ENCODE measurements around the gene NPAS3. TPM values are rescaled to one million over a fixed set of nuclear protein-coding genes. Genes with fewer than 3 reads are reported as not detected.

NPAS3 gene
- total and polyA plus RNA-seq, 2 of the 8 experiments (the other 6 are each of a cell fraction or from before 2014, with no cell fraction given), result 0.11 to 0.60 TPM

GRCh38 chr14:33805593-33805992 is 866.9 kb downstream of the NPAS3 start (continued):
- TF ChIP-seq CHD7 (IDR thresholded peaks at IDR 0.05; ENCODE audit: insufficient replicate concordance, low read length) (no peak), CTCF (IDR thresholded peaks at IDR 0.05; ENCODE audit: control extremely low read depth in 1 of 3, insufficient read depth in 1 of 3, low read depth in 1 of 3, low read length in 3 of 3) (no peak), POLR2A (IDR thresholded peaks at IDR 0.05; ENCODE audit: control extremely low read depth in 1 of 2, low read depth in 2 of 2, low read length in 2 of 2) (no peak), SP2 (IDR thresholded peaks at IDR 0.05; ENCODE audit: low read length) (no peak), TAF1 (IDR thresholded peaks at IDR 0.05; ENCODE audit: low read depth, low read length) (no peak)

Data from H1 (cell line).